ENCODE data around the gene STPG3. TPM values are rescaled to one million over a fixed set of nuclear protein-coding genes. Genes with fewer than 3 reads are reported as not detected.
A peak's percentile ranks its signal among the peaks of the same experiment; 100 is the strongest.

Gene STPG3
- total and polyA plus RNA-seq, 10 donors: not detected

DNA sequence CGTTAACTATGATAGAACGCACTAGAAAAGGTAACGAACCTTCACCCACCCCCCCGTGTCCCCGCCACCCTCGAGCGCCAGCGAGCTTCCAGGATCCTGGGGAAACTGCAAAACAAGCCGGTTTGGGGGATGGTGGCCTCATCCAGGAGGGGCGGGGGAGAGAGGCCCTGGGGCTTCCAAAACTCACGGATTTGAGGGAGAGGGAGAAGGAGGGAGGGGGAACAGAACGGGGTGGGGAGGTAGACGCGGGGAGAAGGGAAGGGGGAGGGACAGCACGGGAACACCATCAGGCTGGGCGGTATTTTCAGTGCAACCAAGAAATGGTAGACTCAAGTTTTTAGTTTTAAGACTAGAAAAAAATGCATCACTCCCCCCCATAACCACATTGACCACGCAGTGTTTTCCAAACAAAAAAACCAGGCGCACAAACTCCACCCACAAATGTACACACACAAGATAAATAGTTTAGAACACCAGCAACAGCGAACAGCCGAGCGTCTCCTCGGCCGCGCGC lies 49.5 kb downstream of the STPG3 start:
- intact Hi-C loops (cut with DNase I; ENCODE audit: low total_unique reads): no loop called here
- Histone ChIP-seq H3K27ac (peak overlapping the region in 7 of 8 donors; percentile 46 to 82 (median 75)), H3K4me1 (peaks cover 29 to 94% (median 81%) of the 10 kb centered on the region in 6 donors), H3K27me3 (replicated peaks in 1 of 7) (peaks cover 2 to 94% (median 39%) of the 10 kb centered on the region in 7 donors), H3K4me3 (peak overlapping the region; percentile 32 to 78 (median 51)), H3K36me3 (no peaks in the 10 kb centered on the region), H3K9me3 (no peaks in the 10 kb centered on the region)
- DNase-seq: no peak
- 3 to 6% (median 4%) methylated on average over 20 to 25 of the region's 25 CpGs for WGBS, 5 donors
- TF ChIP-seq POLR2A (IDR thresholded peaks at IDR 0.05) (no peak), POLR2AphosphoS5 (IDR thresholded peaks at IDR 0.05) (no peak)
- TF ChIP-seq, protein P1, sequence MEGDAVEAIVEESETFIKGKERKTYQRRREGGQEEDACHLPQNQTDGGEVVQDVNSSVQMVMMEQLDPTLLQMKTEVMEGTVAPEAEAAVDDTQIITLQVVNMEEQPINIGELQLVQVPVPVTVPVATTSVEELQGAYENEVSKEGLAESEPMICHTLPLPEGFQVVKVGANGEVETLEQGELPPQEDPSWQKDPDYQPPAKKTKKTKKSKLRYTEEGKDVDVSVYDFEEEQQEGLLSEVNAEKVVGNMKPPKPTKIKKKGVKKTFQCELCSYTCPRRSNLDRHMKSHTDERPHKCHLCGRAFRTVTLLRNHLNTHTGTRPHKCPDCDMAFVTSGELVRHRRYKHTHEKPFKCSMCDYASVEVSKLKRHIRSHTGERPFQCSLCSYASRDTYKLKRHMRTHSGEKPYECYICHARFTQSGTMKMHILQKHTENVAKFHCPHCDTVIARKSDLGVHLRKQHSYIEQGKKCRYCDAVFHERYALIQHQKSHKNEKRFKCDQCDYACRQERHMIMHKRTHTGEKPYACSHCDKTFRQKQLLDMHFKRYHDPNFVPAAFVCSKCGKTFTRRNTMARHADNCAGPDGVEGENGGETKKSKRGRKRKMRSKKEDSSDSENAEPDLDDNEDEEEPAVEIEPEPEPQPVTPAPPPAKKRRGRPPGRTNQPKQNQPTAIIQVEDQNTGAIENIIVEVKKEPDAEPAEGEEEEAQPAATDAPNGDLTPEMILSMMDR (IDR thresholded peaks at IDR 0.05 in 8 of 11, conservative IDR thresholded peaks at IDR 0.05 in 3 of 11): no peak

DNA sequence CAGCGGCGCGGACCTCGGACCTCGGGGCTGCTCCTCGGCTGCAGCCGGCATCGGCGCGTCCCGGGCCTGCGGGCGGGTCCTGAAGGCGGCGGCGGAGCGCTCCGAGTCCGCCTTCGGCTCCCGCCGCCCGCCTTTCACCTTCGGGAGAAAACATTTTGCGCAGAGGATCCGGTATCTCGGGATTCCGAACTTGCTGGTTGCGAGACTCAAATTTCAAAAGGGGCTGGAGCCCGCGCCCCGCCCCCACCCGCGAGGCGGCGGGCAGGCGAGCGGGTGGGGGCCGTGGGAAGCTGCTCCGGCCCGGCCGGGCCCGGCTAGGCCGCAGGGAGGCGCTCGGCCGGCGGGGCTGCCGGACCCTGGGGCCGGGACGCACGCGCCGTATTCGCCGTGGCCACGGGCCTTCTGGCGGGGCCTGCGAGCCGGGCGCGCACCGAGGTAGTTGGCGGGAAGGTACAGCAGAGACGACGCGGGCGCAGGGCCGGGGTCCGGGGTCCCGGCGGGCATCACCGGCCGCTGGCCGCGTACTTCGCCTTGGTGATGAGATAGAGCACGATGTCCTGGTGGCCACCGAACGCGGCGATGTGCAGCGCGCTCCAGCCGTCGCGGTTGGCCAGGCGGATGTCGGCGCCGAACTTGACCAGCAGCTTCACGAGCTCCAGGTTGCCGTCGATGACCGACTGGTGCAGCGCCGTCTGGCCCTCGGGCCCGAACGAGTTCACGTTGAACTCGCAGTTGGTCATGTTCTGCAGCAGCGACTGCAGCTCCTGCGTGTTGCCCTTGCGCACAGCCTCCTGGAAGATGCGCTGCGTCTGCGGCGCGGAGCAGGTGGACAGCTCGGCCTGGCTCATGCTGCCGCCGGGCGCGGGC lies 50.2 kb downstream of the STPG3 start:
- Histone ChIP-seq H3K27me3 (replicated peaks in 1 of 7) (peaks cover 2 to 94% (median 33%) of the 10 kb centered on the region in 7 donors), H3K36me3 (no peaks in the 10 kb centered on the region), H3K9me3 (no peaks in the 10 kb centered on the region), H3K27ac (peak overlapping the region in 7 of 8 donors; percentile 46 to 82 (median 75)), H3K4me1 (peaks cover 36 to 94% (median 82%) of the 10 kb centered on the region in 6 donors), H3K4me3 (peak overlapping the region; percentile 32 to 78 (median 51))
- no peak for DNase-seq
- TF ChIP-seq POLR2A (IDR thresholded peaks at IDR 0.05): no peak
- peak in 1 of 3 donors; percentile 24 for TF ChIP-seq POLR2AphosphoS5 (IDR thresholded peaks at IDR 0.05)
- TF ChIP-seq, protein P1 (IDR thresholded peaks at IDR 0.05 in 8 of 11, conservative IDR thresholded peaks at IDR 0.05 in 3 of 11): peak in 2 of 11 experiments; percentile 14 to 29
- intact Hi-C loops (cut with DNase I; ENCODE audit: low total_unique reads): no loop called here
- WGBS, 5 donors: 1% methylated on average over 52 to 115 of the region's 115 CpGs

DNA sequence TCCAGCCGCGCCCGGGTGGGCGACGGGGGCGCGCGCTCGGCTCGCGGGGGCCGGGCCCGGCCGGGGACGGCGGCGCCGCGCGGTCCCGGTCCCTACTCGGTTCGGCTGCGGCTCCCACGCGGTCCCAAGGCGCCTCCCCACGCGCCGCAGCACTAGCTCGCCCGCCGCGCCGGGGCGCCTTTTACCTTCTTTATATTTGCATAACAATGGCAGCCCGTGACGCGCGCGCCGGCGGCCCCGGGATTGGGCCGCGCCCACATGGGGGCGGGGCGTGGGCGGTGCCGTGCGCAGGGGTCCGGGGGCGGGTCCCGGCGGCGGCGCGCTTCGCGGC lies 51.0 kb downstream of the STPG3 start, which contains the start of gene NRARP:
Gene NRARP (minus strand): TSS at position 154 of the 331 bp plus-strand sequence. CDS start 343 bp downstream, outside the sequence.
- intact Hi-C loops (cut with DNase I; ENCODE audit: low total_unique reads): no loop called here
- H3K4me1 ChIP-seq: peaks cover 37 to 94% (median 82%) of the 10 kb centered on the region in 6 donors
- H3K36me3 ChIP-seq: no peaks in the 10 kb centered on the region
- TF ChIP-seq POLR2AphosphoS5 (IDR thresholded peaks at IDR 0.05) (peak; percentile 90 to 92 (median 90)), POLR2A (IDR thresholded peaks at IDR 0.05) (no peak)
- H3K9me3 ChIP-seq: no peaks in the 10 kb centered on the region
- DNase-seq: peak; percentile 96
- WGBS, 5 donors: 0 to 1% (median 0%) methylated on average over 35 to 60 of the region's 60 CpGs; no CpG with 5 or more reads in 1 of the 5 donors
- H3K4me3 ChIP-seq: peak within 1 kb of the TSS; percentile 38 to 78 (median 52)
- H3K27ac ChIP-seq: peak within 1 kb of the TSS; percentile 58 to 82 (median 76)
- peaks cover 2 to 94% (median 25%) of the 10 kb centered on the region in 7 donors for H3K27me3 ChIP-seq (replicated peaks in 1 of 7)

DNA sequence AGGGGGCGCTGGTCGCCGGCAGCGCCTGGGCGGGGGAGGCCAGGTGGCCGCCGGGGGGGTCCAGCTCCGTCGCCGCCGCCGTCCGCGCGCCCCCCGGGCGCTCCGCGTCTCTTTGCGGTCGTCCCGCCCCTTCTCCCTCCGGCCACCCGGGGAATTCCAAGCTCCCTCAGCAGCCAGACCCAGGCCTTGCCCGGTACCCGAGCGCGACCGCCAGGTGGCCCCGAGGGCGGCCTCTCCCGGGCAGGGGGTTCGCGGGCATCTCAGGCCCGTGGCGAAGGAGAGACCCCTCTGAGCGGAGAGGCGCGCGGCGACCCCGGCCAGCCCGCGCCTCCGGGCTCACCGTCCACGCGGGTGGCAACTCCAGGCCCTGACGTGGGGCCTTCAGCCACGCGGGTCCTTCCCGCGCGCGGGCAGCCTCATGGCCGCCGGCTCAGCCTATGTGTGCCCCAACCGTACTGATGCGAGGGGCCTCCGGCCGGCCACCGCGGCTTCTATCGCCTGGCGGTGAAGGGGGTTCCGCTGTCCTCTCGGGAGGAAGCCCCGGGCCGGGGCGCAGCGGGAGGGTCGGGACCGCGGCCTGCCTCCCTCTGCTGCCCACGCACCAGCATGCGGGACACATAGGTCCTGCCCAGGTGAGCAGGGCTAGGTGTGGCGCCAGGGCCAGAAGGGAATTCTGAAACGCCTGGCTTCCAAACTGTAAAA lies 51.5 kb downstream of the STPG3 start:
- H3K36me3 ChIP-seq: no peaks in the 10 kb centered on the region
- peaks cover 36 to 94% (median 83%) of the 10 kb centered on the region in 6 donors for H3K4me1 ChIP-seq
- peak overlapping the region; percentile 58 to 82 (median 76) for H3K27ac ChIP-seq
- peaks cover 2 to 94% (median 25%) of the 10 kb centered on the region in 7 donors for H3K27me3 ChIP-seq (replicated peaks in 1 of 7)
- intact Hi-C loops (cut with DNase I; ENCODE audit: low total_unique reads): no loop called here
- H3K4me3 ChIP-seq: peak overlapping the region; percentile 38 to 78 (median 46)
- no peak for DNase-seq
- H3K9me3 ChIP-seq: no peaks in the 10 kb centered on the region
- no peak for TF ChIP-seq POLR2AphosphoS5 (IDR thresholded peaks at IDR 0.05)
- TF ChIP-seq POLR2A (IDR thresholded peaks at IDR 0.05): no peak
- TF ChIP-seq, protein P1 (IDR thresholded peaks at IDR 0.05 in 8 of 11, conservative IDR thresholded peaks at IDR 0.05 in 3 of 11): peak in 10 of 11 experiments; percentile 15 to 77 (median 58)
- 4 to 21% (median 10%) methylated on average over 9 to 78 of the region's 78 CpGs for WGBS, 5 donors

All from spleen (tissue), 11 donors.